Fibroblast of mammary gland (primary cell): ENCODE data around the gene CSTPP1.

Source experiments
- DNase-seq: peaks from one replicate; pipeline ENCODE4 v3.0.0-alpha.2; 2010; ENCODE audit warnings: low read depth
- H3K4me3 ChIP-seq: 2 replicates; pipeline ENCODE4 v1.5.1; 2011; ENCODE audit warnings: low read depth, mild to moderate bottlenecking, low read length, moderate library complexity; ENCODE audit not compliant: control insufficient read depth
- TF ChIP-seq, protein P1 (sequence below): conservative IDR thresholded peaks from 2 replicates; pipeline ENCODE4 v1.5.1; 2011; ENCODE audit warnings: low read depth, low read length, inconsistent platforms; ENCODE audit not compliant: control insufficient read depth, insufficient read depth

CSTPP1 gene

DNA sequence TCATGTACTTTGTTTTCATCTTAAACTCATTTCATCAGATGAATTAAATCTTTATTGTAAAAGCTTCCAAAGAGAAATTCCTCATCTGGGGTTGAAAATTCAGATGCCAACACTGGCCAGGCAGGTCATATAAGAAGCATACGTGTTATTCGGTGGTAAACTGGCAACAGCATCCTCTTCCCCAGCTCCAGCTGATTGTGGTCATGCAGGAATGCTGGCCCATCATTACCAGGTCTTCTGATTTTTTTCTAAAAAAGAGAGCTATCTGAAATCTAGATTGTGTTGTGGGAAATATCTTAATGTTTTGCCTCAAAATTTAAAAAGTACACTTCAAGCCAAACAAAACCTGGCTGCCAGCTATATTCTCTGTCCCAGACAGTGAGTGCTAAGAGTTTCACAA, 186.5 kb downstream of the CSTPP1 start:
- no peak overlapping the region for H3K4me3 ChIP-seq
- DNase-seq, result no peak
- TF ChIP-seq, protein P1, sequence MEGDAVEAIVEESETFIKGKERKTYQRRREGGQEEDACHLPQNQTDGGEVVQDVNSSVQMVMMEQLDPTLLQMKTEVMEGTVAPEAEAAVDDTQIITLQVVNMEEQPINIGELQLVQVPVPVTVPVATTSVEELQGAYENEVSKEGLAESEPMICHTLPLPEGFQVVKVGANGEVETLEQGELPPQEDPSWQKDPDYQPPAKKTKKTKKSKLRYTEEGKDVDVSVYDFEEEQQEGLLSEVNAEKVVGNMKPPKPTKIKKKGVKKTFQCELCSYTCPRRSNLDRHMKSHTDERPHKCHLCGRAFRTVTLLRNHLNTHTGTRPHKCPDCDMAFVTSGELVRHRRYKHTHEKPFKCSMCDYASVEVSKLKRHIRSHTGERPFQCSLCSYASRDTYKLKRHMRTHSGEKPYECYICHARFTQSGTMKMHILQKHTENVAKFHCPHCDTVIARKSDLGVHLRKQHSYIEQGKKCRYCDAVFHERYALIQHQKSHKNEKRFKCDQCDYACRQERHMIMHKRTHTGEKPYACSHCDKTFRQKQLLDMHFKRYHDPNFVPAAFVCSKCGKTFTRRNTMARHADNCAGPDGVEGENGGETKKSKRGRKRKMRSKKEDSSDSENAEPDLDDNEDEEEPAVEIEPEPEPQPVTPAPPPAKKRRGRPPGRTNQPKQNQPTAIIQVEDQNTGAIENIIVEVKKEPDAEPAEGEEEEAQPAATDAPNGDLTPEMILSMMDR, result no peak

DNA sequence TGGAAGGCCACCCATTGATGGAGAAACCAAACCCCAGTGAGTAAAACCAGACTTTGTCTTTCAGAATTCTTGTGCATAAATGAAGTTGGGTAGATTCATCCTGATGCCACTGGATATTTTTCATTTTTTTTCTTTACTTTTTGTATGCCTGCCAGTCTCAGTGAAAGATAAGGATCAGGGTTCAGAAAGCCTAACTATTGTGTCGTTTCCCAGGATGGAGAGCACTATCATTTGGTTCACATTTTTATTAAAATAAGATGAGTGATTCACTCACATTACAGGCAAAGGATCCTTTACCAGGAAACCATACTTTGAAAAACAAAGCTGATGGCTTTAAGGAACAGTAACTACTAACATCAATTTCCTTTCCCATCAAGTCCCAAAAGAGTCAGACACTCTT, 188.1 kb downstream of the CSTPP1 start:
- TF ChIP-seq, protein P1, result no peak
- H3K4me3 ChIP-seq, result no peak overlapping the region
- DNase-seq, result no peak

DNA sequence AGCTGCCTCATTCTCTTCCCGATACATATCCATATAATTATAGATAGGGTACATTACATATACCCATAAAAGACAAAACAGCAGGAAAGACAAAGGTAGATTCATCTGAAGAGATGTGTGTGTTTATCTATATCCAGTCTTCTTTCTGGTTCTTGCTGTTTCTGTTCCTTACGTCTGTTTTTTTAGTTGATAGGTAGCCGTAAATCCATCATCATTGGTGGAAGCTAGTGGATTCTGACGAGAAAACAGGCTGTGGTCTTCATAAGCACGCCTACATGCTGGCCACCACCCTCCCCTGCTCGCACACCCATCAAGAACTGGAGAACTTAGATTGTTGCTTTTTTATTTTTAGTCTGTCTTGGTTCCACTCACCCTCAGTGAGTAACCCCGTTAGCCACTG, 188.5 kb downstream of the CSTPP1 start:
- TF ChIP-seq, protein P1, result no peak
- DNase-seq, result no peak
- no peak overlapping the region for H3K4me3 ChIP-seq

DNA sequence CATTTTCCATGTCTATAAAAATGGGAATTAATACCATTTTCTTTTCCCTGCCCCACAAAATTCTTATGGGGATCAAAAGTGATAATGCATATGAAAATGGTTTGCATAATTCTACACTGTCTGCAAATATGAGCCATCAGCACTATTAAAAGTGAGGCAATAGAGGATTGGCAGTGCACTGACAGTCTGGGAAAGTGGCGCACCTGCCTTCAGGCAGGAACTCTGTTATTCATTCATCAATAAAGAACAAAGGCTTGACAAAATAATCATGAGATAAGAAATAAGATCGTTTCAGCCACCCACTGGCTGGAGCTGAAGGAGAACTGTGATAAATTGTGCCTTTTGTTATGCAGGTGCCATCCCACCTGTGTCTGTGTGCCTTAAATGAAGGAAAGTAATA, 190.7 kb downstream of the CSTPP1 start:
- no peak overlapping the region for H3K4me3 ChIP-seq
- TF ChIP-seq, protein P1, result no peak
- DNase-seq, result no peak

DNA sequence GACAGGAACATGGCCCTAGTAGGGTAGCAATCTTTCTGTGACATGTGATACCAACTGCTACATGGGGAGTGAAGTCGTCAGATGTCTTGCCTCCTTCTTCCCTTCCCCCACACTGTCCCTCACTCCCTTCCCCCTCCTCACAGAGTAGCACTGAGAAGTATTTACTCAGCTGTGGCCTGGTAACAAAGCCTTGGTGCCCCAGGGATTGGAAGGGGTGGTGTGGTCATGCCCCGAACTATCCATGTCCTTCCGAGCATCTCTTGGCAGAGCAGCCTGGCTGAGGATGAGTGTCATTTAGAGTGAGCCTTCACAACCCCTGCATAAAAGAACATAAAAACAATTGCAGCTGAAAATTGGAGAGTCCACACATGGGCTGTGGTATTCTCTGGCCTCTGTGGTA, 194.0 kb downstream of the CSTPP1 start:
- no peak overlapping the region for H3K4me3 ChIP-seq
- TF ChIP-seq, protein P1, result no peak

DNA sequence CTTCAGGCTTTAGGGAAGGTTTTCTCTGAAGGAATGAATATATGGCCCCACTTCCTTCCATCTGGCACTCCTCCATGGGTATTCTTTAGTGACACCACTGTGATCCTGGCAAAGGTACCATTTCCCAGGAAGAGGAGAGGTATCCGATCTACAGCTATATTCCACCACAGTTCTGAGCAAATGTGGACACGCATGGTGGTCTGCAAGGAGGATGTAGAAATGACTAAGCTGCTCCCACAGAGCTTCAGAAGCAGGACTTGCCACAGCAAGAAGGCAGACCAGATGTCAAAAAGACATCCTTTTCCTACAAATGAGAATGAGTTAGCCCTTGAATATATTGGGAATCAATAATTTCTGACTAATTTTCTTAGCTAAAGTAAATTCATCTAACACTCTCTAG, 194.6 kb downstream of the CSTPP1 start:
- TF ChIP-seq, protein P1, result no peak
- DNase-seq, result no peak
- no peak overlapping the region for H3K4me3 ChIP-seq

More for the DNA sequence above, 194.0 kb downstream of the CSTPP1 start:
- DNase-seq, result no peak

DNA sequence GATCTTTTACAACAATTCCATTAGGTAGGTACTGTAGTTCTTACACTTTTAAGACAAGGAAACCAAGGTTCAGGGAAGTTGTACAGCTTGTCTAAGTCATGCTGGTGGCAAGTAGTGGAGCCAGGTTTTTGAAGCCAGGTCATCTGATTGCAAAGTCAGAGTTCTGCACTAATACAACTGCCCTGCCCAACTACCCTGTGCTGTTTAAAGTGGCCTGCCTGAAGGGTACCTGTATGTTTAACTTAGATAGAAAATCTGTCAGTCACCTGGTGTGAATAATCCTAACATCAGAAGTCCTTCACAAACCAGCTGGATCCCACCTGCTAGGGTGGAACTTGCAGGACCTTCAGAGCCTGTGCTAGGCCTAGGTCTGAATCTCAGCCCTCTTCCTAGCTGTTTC, 195.9 kb downstream of the CSTPP1 start:
- no peak overlapping the region for H3K4me3 ChIP-seq
- no peak for DNase-seq
- TF ChIP-seq, protein P1, result no peak
